Parathyroid adenoma (tissue), 2 donors: ENCODE data around the gene MGA.

ENCODE experiments used
- H2AFZ ChIP-seq: fragments of 300-600 bp; sonication (generic); one replicate; pipeline ENCODE4 v1.7.0; 2017; ENCODE audit warnings: antibody characterized with exemption, mild to moderate bottlenecking
- H3K27ac ChIP-seq: fragments of 300-600 bp; sonication (generic); one replicate; pipeline ENCODE4 v1.7.0; 2017
- H3K27me3 ChIP-seq: fragments of 300-600 bp; sonication (generic); one replicate; pipeline ENCODE4 v1.7.0; 2017; ENCODE audit warnings: low read length; ENCODE audit not compliant: control insufficient read depth, insufficient read depth
- H3K36me3 ChIP-seq: fragments of 300-600 bp; sonication (generic); one replicate; pipeline ENCODE4 v1.7.0; 2017; ENCODE audit warnings: low read length; ENCODE audit not compliant: control insufficient read depth, insufficient read depth
- H3K4me1 ChIP-seq: fragments of 300-600 bp; sonication (generic); one replicate; pipeline ENCODE4 v1.7.0; 2017; ENCODE audit warnings: control low read depth
- H3K4me2 ChIP-seq: fragments of 300-600 bp; sonication (generic); one replicate; pipeline ENCODE4 v1.7.0; 2017; ENCODE audit warnings: low read length
- H3K4me3 ChIP-seq: fragments of 300-600 bp; sonication (generic); one replicate; pipeline ENCODE4 v1.7.0; 2017; ENCODE audit warnings: low read depth, low read length
- H3K79me2 ChIP-seq: fragments of 300-600 bp; sonication (generic); one replicate; pipeline ENCODE4 v1.7.0; 2017; ENCODE audit warnings: control low read depth
- H3K9ac ChIP-seq: fragments of 300-600 bp; sonication (generic); one replicate; pipeline ENCODE4 v1.7.0; 2017; ENCODE audit warnings: mild to moderate bottlenecking
- H3K9me3 ChIP-seq: fragments of 300-600 bp; sonication (generic); one replicate; pipeline ENCODE4 v1.7.0; 2017; ENCODE audit warnings: low read length; ENCODE audit not compliant: control insufficient read depth
- TF ChIP-seq, protein P1 (sequence below): fragments of 300-600 bp; sonication (generic); IDR thresholded peaks from one replicate; pipeline ENCODE4 v1.7.0; 2017; ENCODE audit warnings: antibody characterized with exemption, mild to moderate bottlenecking
- donor health status: primary hyperparathyroidism.

MGA gene

DNA sequence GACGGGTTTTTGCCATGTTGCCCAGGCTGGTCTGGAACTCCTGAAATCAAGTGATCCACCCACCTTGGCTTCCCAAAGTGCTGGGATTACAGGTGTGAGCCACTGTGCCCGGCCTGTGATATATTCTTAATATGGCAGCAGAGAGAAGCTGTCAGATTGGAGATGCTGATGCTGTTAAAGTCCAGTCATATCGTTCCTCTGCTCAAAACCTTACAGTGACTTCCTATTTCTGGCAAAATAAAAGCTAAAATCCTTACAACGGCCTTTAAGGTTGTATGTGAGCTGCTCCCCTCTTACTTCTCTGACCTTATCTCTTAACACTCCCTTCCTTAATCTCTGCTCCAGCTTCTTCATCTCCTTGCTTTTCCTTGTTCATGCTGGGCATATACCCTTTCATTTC, 26.6 kb upstream of the MGA start:
- H3K36me3 ChIP-seq = no peaks in the 10 kb centered on the region
- no peak overlapping the region for H3K4me3 ChIP-seq
- H3K27ac ChIP-seq = no peak overlapping the region
- TF ChIP-seq, protein P1, sequence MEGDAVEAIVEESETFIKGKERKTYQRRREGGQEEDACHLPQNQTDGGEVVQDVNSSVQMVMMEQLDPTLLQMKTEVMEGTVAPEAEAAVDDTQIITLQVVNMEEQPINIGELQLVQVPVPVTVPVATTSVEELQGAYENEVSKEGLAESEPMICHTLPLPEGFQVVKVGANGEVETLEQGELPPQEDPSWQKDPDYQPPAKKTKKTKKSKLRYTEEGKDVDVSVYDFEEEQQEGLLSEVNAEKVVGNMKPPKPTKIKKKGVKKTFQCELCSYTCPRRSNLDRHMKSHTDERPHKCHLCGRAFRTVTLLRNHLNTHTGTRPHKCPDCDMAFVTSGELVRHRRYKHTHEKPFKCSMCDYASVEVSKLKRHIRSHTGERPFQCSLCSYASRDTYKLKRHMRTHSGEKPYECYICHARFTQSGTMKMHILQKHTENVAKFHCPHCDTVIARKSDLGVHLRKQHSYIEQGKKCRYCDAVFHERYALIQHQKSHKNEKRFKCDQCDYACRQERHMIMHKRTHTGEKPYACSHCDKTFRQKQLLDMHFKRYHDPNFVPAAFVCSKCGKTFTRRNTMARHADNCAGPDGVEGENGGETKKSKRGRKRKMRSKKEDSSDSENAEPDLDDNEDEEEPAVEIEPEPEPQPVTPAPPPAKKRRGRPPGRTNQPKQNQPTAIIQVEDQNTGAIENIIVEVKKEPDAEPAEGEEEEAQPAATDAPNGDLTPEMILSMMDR = no peak
- H2AFZ ChIP-seq = no peak overlapping the region
- no peak overlapping the region for H3K9ac ChIP-seq
- H3K4me2 ChIP-seq = no peak overlapping the region
- H3K79me2 ChIP-seq = no peaks in the 10 kb centered on the region
- H3K9me3 ChIP-seq = no peaks in the 10 kb centered on the region
- H3K27me3 ChIP-seq = no peaks in the 10 kb centered on the region
- H3K4me1 ChIP-seq = no peaks in the 10 kb centered on the region

DNA sequence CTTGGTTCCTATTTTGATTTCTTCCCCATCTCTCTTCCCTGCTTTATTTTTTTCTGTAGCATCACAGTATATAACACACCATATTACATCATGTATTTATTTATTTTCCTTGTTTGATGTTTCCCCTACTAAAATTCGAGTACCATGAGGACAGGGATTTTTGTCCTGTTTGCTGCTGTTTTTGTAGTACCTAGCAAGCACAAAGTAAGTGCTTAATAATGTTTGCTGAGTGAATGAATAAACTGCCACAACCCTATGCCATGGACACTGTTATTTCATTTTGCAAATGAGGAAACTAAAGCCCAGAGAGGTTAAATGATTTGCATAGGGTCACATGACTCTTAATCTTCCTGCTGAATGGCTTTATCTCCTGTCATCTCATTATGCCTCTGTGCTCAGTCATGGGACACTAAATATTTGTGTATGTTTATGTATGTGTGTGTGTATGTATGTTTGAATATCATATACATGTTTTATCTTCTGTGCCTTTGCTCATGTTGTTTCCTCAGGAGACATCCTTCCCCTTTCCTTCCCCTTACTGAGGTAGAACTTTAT, 26.1 kb upstream of the MGA start:
- Histone ChIP-seq H3K9ac (no peak overlapping the region), H2AFZ (no peak overlapping the region), H3K4me2 (no peak overlapping the region), H3K36me3 (no peaks in the 10 kb centered on the region), H3K27ac (no peak overlapping the region), H3K27me3 (no peaks in the 10 kb centered on the region), H3K4me3 (no peak overlapping the region), H3K4me1 (no peaks in the 10 kb centered on the region), H3K79me2 (no peaks in the 10 kb centered on the region), H3K9me3 (no peaks in the 10 kb centered on the region)
- TF ChIP-seq, protein P1 = no peak

DNA sequence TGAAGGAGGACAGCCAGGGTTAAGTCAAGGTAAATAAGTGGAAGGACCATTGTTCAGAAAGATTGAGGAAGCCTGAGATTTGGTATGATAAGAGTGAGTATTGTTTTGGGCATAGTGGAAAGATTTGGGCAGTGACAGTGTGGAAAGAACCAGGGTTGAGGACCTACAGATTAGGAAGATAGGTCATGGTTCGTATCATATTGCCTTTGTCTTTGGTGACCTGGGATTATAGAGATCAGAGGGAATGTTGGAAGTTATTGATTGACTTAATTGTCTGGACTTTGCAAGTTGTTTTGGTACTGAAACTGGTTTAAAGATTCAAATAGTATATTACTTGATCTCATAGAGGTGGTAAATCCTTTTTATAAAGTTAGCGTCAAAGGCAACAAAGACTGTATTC, 23.1 kb upstream of the MGA start:
- Histone ChIP-seq H3K27ac (no peak overlapping the region), H3K4me2 (no peak overlapping the region), H2AFZ (no peak overlapping the region), H3K79me2 (no peaks in the 10 kb centered on the region), H3K9me3 (no peaks in the 10 kb centered on the region), H3K4me1 (no peaks in the 10 kb centered on the region), H3K27me3 (no peaks in the 10 kb centered on the region), H3K9ac (no peak overlapping the region), H3K36me3 (no peaks in the 10 kb centered on the region), H3K4me3 (no peak overlapping the region)
- TF ChIP-seq, protein P1 = no peak

- Histone ChIP-seq H3K4me1 (no peaks in the 10 kb centered on the region), H3K79me2 (no peaks in the 10 kb centered on the region), H3K4me3 (no peak overlapping the region), H3K9ac (no peak overlapping the region), H3K36me3 (no peaks in the 10 kb centered on the region), H2AFZ (no peak overlapping the region), H3K4me2 (no peak overlapping the region), H3K9me3 (no peaks in the 10 kb centered on the region), H3K27me3 (no peaks in the 10 kb centered on the region), H3K27ac (no peak overlapping the region)
- TF ChIP-seq, protein P1 = no peak
Measured at GRCh38 chr15:41640985-41641384, 19.2 kb upstream of the MGA start.

DNA sequence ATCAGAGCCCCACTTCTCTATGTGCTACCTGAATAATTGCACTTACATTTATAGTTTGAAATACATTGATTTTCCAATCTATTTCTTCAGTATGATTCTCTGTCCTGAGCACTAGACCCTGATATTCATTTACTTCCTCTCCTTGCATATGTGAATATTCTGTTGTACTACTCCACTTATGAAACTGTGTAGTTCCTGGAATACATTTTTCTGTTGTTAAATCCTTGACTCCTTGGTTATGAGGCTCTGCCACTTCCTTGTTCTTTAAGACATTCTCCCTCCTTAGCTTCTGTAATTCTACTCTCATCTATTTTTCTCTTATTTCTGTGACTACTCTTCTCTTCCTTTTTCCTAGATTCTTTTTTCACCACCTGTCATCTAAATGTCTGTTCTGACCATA, 12.9 kb upstream of the MGA start:
- Histone ChIP-seq H3K4me1 (no peaks in the 10 kb centered on the region), H2AFZ (no peak overlapping the region), H3K27ac (no peak overlapping the region), H3K36me3 (no peaks in the 10 kb centered on the region), H3K79me2 (no peaks in the 10 kb centered on the region), H3K9me3 (no peaks in the 10 kb centered on the region), H3K4me2 (no peak overlapping the region), H3K9ac (no peak overlapping the region), H3K4me3 (no peak overlapping the region), H3K27me3 (no peaks in the 10 kb centered on the region)
- TF ChIP-seq, protein P1 = no peak
